Ishikawa (cell line): ENCODE data around the gene OR7C2.

Experiments
- CEBPB ChIP-seq: IDR thresholded peaks from 2 replicates; pipeline ENCODE4 v1.6.1; 2012
- CREB1 ChIP-seq: IDR thresholded peaks from 2 replicates; pipeline ENCODE4 v1.6.1; 2012; ENCODE audit warnings: low read depth
- EGR1 ChIP-seq: IDR thresholded peaks from 2 replicates; pipeline ENCODE4 v1.6.1; 2012
- EP300 ChIP-seq: IDR thresholded peaks from 2 replicates; pipeline ENCODE4 v1.6.1; 2012; ENCODE audit warnings: borderline replicate concordance
- FOXM1 ChIP-seq: IDR thresholded peaks from 2 replicates; pipeline ENCODE4 v1.6.1; 2012; ENCODE audit warnings: low read depth, borderline replicate concordance
- NFIC ChIP-seq: IDR thresholded peaks from 2 replicates; pipeline ENCODE4 v1.6.1; 2012
- RAD21 ChIP-seq: IDR thresholded peaks from 2 replicates; pipeline ENCODE4 v1.6.1; 2012; ENCODE audit warnings: low read depth
- TAF1 ChIP-seq: IDR thresholded peaks from 2 replicates; pipeline ENCODE4 v1.6.1; 2012; ENCODE audit warnings: low read depth, mild to moderate bottlenecking
- TCF12 ChIP-seq: IDR thresholded peaks from 2 replicates; pipeline ENCODE4 v1.6.1; 2012; ENCODE audit warnings: low read depth
- TEAD4 ChIP-seq: IDR thresholded peaks from 2 replicates; pipeline ENCODE4 v1.6.1; 2012
- YY1 ChIP-seq: IDR thresholded peaks from 2 replicates; pipeline ENCODE4 v1.6.1; 2012; ENCODE audit warnings: low read depth
- ZBTB7A ChIP-seq: IDR thresholded peaks from 2 replicates; pipeline ENCODE4 v1.6.1; 2012; ENCODE audit warnings: low read depth
- TF ChIP-seq, protein P1 (sequence below): IDR thresholded peaks from 2 replicates; pipeline ENCODE4 v1.6.1; 2012
- TF ChIP-seq, protein P2 (sequence below): IDR thresholded peaks from 2 replicates; pipeline ENCODE4 v1.6.1; 2012
- TF ChIP-seq, protein P3 (sequence below): IDR thresholded peaks from 2 replicates; pipeline ENCODE4 v1.6.1; 2012; ENCODE audit warnings: low read depth, mild to moderate bottlenecking

Gene OR7C2

DNA sequence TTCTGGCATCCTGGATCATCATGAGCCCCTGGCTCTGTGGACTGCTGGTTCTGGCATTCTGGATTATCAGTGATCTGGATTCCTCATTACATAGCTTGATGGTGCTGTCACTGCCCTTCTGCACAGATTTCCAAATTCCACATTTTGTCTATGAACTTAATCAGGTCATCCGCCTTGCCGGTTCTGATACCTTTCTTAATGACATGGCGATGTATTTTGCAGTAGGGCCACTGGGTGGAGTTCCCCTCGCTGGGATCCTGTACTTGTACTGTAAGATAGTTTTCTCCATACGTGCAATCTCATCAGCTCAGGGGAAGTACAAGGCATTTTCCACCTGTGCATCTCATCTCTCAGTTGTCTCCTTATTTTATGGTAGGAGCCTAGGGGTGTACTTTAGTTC lies 24.4 kb upstream of the OR7C2 start:
- TF ChIP-seq TEAD4 (no peak), ZBTB7A (no peak), RAD21 (no peak), YY1 (no peak), TAF1 (no peak)
- TF ChIP-seq, protein P1, sequence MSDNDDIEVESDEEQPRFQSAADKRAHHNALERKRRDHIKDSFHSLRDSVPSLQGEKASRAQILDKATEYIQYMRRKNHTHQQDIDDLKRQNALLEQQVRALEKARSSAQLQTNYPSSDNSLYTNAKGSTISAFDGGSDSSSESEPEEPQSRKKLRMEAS, result no peak

DNA sequence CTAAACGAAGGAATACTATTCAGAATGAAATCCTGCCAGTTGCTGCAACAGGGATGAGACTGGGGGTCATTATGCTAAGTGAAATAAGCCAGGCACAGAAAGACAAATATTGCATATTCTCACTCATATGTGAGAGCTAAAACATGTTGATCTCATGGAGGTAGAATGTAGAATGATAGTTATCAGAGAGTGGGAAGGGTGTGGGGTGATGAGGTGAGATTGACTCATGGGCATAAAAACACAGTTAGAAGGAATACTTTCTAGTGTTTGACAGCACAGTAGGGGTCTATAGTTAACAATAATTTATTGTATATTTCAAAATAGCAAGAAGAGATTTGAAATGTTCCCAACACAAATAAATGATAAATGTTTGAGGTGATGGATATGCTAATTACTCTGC lies 7.8 kb upstream of the OR7C2 start:
- TF ChIP-seq NFIC, result no peak
- TF ChIP-seq TCF12, result no peak
- TF ChIP-seq, protein P2, sequence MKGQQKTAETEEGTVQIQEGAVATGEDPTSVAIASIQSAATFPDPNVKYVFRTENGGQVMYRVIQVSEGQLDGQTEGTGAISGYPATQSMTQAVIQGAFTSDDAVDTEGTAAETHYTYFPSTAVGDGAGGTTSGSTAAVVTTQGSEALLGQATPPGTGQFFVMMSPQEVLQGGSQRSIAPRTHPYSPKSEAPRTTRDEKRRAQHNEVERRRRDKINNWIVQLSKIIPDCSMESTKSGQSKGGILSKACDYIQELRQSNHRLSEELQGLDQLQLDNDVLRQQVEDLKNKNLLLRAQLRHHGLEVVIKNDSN, result no peak
- TF ChIP-seq FOXM1, result no peak

DNA sequence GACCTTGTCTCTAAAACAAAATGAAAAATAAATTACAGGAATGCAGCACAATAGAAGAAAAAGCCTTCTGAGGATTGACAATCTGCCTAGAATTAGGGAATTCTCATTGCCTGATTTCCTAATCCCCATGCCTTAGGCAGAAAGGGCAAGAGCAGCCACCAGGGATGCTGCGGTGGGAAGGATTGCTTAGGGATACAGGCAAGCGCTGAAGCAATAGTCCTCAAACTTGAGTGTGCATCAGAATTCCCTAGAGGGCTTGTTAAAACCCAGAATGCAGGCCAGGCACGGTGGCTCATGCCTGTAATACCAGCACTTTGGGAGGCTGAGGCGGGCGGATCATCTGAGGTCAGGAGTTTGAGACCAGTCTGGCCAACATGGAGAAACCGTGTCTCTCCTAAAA lies 1.0 kb upstream of the OR7C2 start:
- TF ChIP-seq ZBTB7A, result no peak
- no peak for TF ChIP-seq TCF12
- TF ChIP-seq YY1, result no peak
- TF ChIP-seq, protein P2, result no peak
- TF ChIP-seq, protein P1, result no peak
- no peak for TF ChIP-seq RAD21
- no peak for TF ChIP-seq TEAD4
- TF ChIP-seq TAF1, result no peak
- no peak for TF ChIP-seq EP300
- no peak for TF ChIP-seq CEBPB
- TF ChIP-seq EGR1, result no peak
- TF ChIP-seq CREB1, result no peak
- no peak for TF ChIP-seq FOXM1
- TF ChIP-seq, protein P3, sequence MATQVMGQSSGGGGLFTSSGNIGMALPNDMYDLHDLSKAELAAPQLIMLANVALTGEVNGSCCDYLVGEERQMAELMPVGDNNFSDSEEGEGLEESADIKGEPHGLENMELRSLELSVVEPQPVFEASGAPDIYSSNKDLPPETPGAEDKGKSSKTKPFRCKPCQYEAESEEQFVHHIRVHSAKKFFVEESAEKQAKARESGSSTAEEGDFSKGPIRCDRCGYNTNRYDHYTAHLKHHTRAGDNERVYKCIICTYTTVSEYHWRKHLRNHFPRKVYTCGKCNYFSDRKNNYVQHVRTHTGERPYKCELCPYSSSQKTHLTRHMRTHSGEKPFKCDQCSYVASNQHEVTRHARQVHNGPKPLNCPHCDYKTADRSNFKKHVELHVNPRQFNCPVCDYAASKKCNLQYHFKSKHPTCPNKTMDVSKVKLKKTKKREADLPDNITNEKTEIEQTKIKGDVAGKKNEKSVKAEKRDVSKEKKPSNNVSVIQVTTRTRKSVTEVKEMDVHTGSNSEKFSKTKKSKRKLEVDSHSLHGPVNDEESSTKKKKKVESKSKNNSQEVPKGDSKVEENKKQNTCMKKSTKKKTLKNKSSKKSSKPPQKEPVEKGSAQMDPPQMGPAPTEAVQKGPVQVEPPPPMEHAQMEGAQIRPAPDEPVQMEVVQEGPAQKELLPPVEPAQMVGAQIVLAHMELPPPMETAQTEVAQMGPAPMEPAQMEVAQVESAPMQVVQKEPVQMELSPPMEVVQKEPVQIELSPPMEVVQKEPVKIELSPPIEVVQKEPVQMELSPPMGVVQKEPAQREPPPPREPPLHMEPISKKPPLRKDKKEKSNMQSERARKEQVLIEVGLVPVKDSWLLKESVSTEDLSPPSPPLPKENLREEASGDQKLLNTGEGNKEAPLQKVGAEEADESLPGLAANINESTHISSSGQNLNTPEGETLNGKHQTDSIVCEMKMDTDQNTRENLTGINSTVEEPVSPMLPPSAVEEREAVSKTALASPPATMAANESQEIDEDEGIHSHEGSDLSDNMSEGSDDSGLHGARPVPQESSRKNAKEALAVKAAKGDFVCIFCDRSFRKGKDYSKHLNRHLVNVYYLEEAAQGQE, result no peak
- no peak for TF ChIP-seq NFIC

GRCh38 chr19:14943601-14944000 lies 2.3 kb downstream of the OR7C2 start:
- no peak for TF ChIP-seq CREB1
- TF ChIP-seq NFIC, result no peak
- TF ChIP-seq, protein P1, result no peak
- no peak for TF ChIP-seq RAD21
- no peak for TF ChIP-seq YY1
- TF ChIP-seq TAF1, result no peak
- TF ChIP-seq FOXM1, result no peak
- TF ChIP-seq ZBTB7A, result no peak
- no peak for TF ChIP-seq CEBPB
- TF ChIP-seq, protein P2, result no peak
- TF ChIP-seq EP300, result no peak

- TF ChIP-seq TAF1, result no peak
- TF ChIP-seq, protein P3, result no peak
- TF ChIP-seq, protein P1, result no peak
- no peak for TF ChIP-seq CREB1
- TF ChIP-seq YY1, result no peak
- no peak for TF ChIP-seq NFIC
- TF ChIP-seq EGR1, result no peak
- no peak for TF ChIP-seq CEBPB
- no peak for TF ChIP-seq EP300
- TF ChIP-seq ZBTB7A, result no peak
- TF ChIP-seq RAD21, result no peak
- no peak for TF ChIP-seq FOXM1
- TF ChIP-seq TCF12, result no peak
- TF ChIP-seq, protein P2, result no peak
- TF ChIP-seq TEAD4, result no peak
Observed at GRCh38 chr19:14944456-14944855, 3.2 kb downstream of the OR7C2 start.
